ACHN (cell line): ENCODE results near the gene CDC23.
"Not testable (repeated sequence)": the region's sequence is repeated elsewhere in the genome, so short reads cannot be mapped to it uniquely, and the experiment has no call there.

Experiments
- DNase-seq: peaks from one replicate; pipeline ENCODE4 v3.0.0-alpha.2; 2015
- in situ Hi-C: cut with HindIII; loops from 2 replicates; pipeline ENCODE4 v1.10.0; 2017; ENCODE audit warnings: low sequenced_read_pairs, low pct_ligation_motif_present, low pct_unique_long_range_greater_than_20kb

CDC23 gene

DNA sequence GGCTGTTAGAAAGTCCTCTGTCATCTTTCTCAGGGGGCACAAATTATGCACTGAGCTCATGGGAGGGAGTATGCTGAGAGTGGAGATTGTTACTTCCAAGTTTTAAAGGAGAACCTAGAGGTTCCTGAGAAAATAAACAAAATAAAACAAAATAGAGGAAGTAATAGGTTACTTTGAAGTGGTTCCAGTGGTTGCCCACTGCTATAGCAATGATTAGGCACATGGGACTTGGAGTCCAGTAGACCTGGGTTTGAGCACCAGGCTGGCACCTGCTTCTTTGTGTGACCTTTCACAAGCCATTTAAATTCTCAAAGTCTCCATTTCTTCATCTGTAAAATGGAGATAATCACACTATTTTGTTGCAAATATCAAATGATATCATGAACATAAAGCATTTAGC lies 13.8 kb upstream of the CDC23 start:
- DNase-seq: no peak
- in situ Hi-C loops: no loop called here

DNA sequence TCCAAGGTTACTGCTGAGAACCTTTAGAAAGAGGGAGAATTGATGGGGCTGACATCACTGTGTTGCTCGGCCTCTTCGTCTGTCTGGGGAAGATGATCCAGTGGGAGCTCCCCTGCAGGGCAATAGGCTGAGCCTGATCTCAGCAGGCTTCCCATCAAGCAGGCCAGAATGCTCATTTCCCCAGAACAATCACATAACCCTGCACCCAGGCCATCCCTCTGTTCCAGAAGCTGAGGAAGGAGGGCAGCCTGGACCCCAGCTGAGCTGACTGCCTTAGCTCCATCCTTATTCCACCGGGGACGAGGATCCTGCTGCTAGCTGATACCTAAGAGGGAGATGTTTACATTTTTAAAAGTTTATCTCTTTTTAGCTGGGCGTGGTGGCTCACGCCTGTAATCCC lies 11.6 kb upstream of the CDC23 start:
- in situ Hi-C loops: no loop called here
- DNase-seq: no peak

DNA sequence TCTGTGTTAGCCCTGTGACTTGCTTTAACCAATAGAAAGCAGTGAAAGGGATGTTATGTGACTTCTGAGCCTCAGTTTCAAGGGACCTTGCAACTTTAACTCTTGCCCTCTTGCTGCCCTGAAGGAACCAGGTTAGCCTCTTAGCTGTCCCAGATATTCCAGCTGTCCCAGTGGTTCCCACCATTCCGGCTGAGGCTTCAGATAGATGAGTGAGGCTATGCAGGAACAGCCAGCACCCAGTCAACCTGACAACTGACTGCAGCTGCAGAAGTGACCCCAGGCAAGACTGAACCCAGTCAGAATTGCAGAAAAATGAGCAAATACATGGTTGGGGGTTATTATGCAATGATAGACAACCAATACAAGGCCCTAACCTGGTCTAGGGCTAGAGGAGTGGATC lies 10.4 kb upstream of the CDC23 start:
- no peak for DNase-seq
- in situ Hi-C loops: no loop called here

DNA sequence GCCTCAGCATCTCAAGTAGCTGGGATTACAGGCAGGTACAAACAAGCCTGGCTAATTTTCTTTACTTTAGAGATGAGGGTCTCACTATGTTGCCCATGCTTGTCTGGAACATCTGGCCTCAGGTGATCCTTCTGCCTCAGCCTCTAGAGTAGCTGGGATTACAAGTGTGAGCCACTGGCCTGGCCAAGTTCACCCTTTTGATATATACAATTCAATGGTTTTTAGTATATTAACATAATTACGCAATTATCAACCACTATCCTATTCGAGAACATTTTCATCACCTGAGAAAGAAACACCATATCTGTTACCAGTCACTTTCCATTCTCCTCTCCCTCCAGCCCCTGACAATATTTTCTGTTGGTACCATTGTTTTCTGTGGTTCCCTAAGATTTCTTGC lies 3.7 kb upstream of the CDC23 start:
- DNase-seq: no peak
- in situ Hi-C loops: no loop called here

DNA sequence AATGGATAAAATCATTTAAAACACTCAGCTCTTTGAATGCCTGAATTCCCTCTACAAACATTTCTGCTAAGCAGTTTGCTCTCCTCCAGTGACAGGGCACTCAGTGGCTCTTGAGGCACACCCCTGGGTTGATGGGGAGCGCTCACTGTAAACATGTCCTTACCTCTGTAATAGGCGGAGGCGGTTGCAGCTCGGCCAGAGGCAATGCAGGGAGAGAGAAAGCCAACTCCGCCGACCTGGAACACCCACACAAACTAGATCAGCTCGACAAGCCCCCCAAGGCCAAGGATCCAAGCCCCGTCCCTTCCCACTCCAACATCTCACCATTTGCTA lies 329 bp downstream of the CDC23 start:
- DNase-seq: peak; percentile 13
- in situ Hi-C loops: no loop called here

DNA sequence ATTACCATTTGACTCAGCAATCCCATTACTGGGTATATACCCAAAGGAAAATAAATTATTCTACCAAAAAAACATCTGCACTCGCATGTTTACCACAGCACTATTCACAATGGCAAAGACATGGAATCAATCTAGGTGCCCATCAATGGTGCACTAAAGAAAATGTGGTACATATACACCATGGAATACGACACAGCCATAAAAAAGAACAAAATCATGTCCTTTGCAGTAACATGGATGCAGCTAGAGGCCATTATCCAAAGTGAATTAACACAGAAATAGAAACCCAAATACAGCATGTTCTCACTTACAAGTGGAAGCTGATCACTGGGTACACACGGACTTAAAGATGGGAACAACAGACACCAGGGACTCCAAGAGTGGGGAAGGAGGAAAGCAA lies 2.1 kb downstream of the CDC23 start:
- DNase-seq: no peak
- in situ Hi-C loops: no loop called here

DNA sequence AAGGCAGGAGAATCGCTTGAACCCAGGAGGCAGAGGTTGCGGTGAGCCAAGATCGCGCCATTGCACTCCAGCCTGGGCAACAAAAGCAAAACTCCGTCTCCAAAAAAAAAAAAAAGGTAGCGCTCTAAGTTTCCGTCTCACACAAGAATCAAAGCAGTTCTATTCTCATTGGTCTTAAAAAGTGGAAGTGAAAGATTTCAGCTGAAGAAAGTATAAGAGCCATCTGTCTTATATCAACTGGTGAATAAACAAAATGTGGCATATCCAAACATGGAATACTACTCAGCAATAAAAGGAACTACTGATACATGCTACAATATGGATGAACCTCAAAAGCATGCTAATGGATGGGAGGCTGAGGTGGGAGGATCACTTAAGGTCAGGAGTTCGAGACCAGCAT lies 19.3 kb downstream of the CDC23 start:
- in situ Hi-C loops: not testable (repeated sequence)

DNA sequence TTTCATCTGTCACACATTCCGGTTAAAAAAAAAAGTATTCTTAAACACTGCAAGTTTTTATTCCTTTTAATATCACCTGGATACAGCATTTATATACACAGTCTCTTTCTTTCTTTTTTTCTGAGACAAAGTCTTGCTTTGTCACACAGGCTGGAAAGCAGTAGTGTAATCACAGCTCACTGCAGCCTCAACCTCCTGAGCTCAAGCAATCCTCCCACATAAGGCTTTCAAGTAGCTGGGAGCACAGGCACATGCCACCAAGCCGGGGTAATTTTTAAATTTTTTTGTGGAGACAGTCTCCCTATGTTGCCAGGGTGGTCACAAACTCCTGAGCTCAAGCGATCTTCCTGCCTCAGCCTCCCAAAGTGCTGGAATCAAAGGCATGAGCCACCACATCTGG lies 20.3 kb downstream of the CDC23 start:
- in situ Hi-C loops: no loop called here
- no peak for DNase-seq

More for the DNA sequence above, 19.3 kb downstream of the CDC23 start:
- not testable (repeated sequence) for DNase-seq

DNA sequence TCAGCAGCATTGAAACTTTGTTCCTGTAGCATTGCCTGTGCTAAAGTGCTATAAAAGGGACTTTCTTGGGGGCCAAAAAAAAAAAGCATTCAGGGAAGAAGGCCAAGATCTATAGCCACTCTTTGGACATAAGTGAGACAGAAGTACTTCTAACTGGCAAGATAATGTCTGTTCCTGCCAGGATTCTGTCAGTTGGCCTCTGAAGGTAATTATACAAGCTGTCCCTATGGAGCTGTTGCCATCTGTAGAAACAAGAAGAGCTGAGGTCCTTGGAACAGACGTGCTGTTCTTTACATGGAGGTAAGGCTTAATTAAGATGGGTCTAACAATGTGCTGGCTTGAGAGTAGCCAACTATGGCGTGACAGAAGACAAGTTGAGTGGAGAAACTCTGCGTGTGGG lies 24.5 kb downstream of the CDC23 start:
- in situ Hi-C loops: no loop called here
- no peak for DNase-seq

DNA sequence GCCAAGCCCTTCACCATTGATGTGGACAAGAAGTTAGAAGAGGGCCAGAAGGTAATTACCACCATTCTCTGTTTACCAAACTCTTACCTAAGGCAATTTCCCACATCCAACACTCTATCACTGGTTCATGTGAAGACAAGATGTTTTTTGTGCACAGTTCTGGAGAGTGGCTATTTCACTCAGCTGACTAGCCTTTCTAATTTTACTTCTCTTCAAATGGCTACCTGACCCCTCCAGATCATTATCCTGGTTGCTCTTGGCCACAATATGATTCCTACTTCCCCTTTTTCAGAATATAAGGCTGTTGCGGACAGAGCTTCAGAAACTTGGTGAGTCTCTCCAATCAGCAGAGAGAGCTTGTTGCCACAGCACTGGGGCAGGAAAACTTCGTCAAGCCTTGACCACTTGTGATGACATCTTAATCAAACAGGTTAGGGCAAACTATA lies 27.1 kb downstream of the CDC23 start:
- no peak for DNase-seq
- in situ Hi-C loops: no loop called here

DNA sequence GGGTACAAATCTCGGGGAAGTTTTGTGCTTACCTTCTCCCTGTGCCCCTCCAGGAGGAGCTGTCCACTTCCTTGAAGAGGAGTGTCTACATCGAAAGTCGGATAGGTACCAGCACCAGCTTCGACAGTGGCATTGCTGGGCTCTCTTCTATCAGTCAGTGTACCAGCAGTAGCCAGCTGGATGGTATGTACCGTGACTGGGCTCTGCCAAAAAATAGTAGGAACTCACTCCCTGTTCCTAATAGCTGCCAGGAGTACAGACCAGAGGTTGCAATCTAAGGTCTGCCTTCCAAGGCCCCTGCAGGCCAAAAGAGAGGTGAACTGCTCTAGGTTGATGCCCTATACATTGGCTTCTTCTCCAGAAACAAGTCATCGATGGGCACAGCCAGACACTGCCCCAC lies 30.3 kb downstream of the CDC23 start:
- no peak for DNase-seq
- in situ Hi-C loops: no loop called here

DNA sequence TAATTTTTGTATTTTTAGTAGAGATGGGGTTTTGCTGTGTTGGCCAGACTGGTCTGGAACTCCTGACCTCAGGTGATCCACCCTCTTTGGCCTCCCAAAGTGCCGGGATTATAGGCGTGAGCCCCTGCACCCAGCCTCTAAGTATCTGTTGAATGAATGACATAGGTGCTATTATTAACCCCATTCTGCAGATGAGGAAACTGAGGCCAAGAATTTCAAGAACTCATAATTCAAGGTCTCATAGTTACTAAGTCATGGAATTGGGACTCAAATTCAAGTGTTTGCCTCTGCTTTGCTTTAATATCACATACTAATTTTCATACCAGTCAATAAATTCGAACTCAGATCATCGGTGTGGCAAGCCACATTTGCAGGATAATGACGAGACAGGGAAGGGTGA lies 32.3 kb downstream of the CDC23 start:
- in situ Hi-C loops: no loop called here
- no peak for DNase-seq

DNA sequence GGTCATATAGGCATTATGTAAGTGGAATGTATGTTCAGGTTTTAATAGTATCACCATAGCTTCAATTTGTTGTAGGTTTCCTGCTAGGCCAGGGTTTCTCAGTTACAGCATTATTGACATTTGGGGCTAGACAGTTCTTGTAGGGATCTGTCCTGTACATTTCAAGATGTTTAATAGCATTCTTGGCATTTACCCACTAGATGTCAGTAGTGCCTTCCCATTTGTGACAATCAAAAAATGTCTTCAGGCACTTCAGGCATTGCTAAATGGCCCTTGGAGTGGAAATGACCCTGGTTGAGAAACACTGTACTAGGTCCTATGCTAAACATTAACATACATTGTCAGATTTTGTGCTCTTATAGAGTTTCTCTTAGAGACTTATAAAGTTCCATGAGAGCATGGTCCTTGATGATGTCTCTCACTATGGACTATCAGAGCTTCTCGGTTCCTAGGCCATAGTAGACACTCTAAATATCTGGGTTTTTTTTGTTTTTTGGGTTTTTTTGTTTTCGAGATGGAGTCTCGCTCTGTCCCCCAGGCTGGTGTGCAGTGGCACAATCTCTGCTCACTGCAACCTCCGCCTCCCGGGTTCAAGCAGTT lies 32.8 kb downstream of the CDC23 start:
- in situ Hi-C loops: no loop called here
- DNase-seq: peak; percentile 71

DNA sequence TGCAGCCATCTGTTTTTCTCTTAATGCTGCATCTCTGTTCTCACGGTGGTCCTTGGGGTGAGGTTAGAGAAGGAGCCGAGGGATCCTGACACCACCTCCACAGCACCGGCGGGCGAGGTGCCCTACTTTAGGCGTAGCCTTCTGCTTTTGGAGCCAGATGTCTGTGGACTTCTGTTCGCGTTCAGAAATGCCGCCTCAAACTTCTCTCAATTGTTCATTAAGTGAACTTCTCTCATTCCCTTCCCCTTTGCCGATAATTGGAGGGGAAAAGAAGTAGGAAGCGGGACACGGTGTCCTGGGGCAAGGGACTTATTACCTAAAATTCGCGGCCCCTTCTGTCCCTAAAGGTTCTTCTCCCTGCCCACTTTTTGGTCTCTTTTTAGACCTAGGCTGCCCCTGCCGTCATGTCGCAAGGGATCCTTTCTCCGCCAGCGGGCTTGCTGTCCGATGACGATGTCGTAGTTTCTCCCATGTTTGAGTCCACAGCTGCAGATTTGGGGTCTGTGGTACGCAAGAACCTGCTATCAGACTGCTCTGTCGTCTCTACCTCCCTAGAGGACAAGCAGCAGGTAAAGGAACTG lies 33.8 kb downstream of the CDC23 start:
- in situ Hi-C loops: no loop called here
- peak; percentile 2 for DNase-seq

DNA sequence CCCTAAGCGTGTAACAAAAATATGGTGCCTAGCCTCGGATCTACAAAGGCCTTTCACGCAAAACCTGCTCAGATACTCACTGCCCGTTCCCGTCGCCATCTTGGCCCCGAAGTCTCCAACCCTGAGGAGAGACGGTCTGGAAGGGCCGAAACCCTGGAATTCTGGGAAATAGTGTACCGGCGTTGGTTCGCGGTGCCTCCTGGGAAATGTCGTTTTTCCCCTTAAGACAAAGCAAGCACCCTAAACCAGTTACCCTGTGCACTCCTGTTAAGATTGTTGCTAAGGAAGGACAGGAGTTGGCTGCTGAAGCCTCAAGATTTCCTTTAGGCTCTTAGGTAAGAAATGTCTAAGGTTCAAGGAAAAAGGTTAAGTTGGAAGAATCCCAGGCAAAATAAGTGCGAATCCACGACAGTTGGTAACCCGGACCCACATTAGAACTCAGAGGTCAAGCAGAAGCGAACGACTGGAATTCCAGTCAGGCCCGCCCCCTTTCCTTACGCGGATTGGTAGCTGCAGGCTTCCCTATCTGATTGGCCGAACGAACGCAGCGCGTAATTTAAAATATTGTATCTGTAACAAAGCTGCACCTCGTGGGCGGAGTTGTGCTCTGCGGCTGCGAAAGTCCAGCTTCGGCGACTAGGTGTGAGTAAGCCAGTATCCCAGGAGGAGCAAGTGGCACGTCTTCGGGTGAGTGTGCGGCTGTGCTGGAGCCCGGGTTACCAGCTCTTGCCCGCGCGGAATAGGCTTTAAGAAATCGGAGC lies 34.4 kb downstream of the CDC23 start, which contains the start of the genes BRD8 and KIF20A:
BRD8 (minus strand) TSS at position 115 of the 761 bp plus-strand sequence; CDS start at position 99, 16 bp downstream.
KIF20A (plus strand) TSS at position 597 of the 761 bp plus-strand sequence. CDS start 569 bp downstream, outside the sequence.
- in situ Hi-C loops: no loop called here
- DNase-seq: peak; percentile 96

DNA sequence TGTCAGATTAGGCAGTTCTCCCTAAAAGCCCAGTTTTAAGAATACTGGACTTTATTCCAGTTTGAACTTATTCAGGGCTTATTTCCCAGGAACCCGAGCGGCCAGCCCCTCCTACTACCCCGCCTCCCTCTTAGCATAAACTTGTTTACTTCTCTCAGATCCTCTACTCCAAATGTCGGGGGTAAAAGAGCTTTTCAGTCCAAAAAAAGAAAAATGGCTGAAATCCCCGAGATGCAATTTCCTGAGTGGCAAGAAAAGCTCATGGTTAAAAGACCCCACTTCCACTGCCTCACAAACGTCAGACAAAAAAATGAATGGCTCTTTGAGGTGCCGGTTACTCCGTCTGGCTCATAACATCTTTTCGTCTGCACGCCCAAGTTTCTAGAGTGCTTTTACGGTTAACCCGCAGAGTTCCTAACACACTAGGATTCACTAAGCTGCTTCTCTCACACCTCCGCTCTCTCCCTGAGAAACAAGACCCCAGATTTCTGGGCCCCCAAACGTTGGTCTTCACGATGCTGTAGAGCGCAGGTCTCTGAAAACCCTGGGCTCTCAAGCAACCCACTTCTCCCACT lies 35.1 kb downstream of the CDC23 start:
- peak; percentile 18 for DNase-seq
- in situ Hi-C loops: no loop called here

DNA sequence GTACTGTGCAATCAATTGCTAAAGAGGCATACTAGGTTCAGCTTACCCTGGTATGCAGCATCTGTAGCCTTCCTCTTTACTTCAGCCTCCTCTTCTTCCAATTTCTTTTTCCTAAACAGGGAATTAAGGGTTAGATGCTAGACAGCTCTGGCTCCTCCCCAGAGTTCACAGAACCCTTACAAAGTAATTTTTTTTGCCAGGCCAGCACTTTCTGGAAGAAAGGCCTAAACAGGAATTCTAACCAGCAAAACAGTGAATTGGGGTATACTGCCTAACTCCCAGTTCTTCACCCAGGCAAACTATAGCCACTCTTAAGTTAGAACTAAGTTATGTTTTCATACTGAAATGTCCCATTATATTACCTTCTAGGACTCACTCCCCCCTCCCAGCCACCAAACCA lies 42.8 kb downstream of the CDC23 start:
- in situ Hi-C loops: no loop called here
- no peak for DNase-seq

DNA sequence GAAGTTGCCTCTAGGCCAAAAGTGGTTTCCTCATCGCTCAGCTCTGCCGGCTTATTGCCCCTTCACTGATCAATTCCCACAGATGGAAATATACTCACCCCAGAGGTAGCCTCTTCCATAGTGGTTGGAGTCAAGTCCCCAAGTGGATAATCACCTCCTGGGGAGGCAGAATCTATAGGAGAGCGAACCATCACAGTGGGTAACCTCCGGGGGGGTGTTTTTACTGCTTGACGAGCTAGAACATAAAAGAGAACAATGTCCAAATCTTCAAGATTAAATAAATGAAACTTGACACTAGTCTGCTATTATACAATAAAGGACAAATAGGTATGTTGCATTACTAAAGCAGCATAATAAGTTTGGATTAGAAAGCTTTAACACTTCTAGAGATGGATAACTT lies 44.0 kb downstream of the CDC23 start:
- in situ Hi-C loops: no loop called here
- DNase-seq: no peak

DNA sequence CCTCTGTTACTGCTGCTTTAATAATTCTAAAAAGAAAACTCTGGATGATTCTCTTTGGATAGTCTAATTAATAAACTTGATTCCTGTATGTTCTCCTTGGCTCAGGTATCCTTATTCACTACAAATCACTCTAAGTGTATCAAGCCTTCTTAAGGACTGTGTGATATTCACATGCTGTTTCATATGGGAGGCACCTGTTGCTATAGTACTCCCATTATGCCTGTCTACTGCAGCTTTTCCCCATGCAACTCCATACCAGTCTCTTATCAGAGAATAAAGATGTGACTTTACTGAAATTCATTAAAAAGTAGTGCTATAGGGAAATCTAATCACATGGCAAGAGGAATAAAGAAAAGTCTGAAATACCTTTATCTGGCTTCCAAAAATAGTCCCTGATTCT lies 49.4 kb downstream of the CDC23 start:
- DNase-seq: no peak
- in situ Hi-C loops: no loop called here

DNA sequence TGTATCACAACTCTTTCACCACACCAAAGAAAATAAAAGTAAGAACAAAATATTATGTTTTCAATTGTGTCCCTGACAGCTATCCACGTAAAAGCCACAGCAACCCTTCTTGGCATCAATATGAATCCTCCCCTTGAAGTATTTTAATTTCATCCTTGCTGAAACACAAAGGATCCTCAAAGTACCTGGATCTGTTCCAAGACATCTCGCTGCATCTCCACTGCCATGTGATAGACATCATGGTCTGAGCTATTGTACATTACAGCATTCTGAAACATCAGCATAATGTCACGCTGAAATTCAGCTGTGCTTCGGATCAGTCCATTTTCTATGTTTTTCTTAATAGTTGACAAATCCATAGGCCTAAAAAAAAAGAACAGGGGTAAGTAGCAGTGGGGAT lies 52.4 kb downstream of the CDC23 start:
- in situ Hi-C loops: no loop called here

More for the DNA sequence above, 52.4 kb downstream of the CDC23 start:
- DNase-seq: no peak
